Activated CD8-positive, alpha-beta memory T cell treated with anti-CD3 and anti-CD28 coated beads, Interleukin-2, amount 50 U/mL, for 24 hours (primary cell): ENCODE measurements around the gene LAMTOR2.
"Not testable (repeated sequence)": the region's sequence is repeated elsewhere in the genome, so short reads cannot be mapped to it uniquely, and the experiment has no call there.

Source experiments
- DNase-seq: peaks from one replicate; pipeline ENCODE4 v3.0.0-alpha.2; 2020; ENCODE audit errors: extremely low read depth

LAMTOR2 gene

GRCh38 chr1:156052862-156053767, 1.5 kb upstream of the LAMTOR2 start:
- DNase-seq: peak; percentile 40

DNA sequence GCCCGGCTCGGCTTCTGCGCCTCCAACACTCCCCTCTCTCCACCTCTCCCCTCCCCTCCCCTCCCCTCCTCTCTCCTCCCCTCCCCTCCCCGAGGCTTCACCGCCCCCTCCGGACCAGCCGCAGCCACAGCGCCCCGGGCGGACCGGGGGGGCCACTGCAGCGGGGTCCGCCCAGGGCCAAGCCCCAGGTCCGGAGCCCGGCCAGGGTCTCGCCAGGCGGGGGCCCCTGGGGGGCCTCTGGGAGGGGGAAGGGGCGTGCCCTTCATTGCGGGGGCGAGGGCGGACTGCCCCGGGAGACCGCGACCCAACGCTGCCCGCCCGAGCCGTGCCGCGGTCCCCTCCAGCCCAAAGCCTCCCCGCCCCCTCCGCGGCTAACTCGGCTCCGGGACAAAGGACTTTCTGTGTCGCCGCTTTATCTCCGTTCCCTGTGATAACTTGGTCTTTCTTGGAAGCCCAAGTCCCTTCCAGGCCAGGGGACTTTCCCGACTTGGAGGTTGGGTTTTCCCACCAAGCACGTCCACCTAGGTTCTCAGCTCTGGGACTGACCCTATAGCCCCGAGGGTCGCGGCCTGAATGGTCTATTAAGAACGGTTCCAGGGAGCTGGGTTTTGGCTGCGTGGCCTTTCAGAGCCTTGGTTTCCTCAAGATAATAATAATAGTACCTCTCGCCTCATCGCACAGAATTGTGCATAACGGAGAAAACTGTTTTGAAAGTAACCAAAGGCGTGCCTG, 648 bp upstream of the LAMTOR2 start, which contains the start of gene UBQLN4:
Gene UBQLN4 (minus strand): TSS at position 31 of the 732 bp plus-strand sequence. CDS start 97 bp downstream, outside the sequence.
- DNase-seq: peak; percentile 61

DNA sequence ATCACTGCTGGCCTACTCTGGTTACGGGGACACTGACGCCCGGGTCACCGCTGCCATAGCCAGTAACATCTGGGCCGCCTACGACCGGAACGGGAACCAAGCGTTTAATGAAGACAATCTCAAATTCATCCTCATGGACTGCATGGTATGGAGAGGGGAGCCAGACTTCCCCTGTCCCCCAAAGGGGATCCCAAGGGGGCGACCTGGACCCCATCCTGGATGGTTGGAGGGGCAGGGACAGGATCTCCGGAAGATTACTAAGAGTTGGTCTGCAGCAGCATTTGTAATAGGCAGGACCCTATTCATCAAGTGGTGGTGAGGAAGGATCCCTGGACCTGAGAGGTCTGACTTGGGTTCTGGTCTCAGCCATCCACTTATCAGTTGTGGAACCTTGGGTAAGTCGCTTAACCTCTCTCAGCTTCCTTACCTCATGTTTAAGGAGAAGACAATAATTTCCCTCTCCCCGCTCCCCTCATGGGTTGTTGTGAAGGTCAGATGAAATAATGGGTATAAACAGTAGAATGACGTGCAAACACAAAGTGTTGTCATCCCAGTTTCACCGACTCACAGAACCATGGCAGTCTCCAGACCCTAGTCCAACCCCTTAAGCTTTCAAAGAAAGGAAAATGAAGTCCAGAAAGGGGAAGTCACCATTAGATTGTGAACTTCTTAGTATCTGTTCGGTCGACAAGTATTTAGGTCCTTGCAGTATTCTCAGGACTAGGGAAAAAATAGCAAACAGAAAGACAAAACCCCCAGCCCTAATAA, 883 bp downstream of the LAMTOR2 start:
- no peak for DNase-seq

GRCh38 chr1:156056326-156056849, 1.8 kb downstream of the LAMTOR2 start:
- no peak for DNase-seq

- DNase-seq: no peak
Measured at GRCh38 chr1:156060937-156061636, 6.5 kb downstream of the LAMTOR2 start, which contains the start of gene RAB25. TSS of gene RAB25 (plus strand) at chr1:156061160. CDS start at chr1:156061401, 241 bp downstream.

DNA sequence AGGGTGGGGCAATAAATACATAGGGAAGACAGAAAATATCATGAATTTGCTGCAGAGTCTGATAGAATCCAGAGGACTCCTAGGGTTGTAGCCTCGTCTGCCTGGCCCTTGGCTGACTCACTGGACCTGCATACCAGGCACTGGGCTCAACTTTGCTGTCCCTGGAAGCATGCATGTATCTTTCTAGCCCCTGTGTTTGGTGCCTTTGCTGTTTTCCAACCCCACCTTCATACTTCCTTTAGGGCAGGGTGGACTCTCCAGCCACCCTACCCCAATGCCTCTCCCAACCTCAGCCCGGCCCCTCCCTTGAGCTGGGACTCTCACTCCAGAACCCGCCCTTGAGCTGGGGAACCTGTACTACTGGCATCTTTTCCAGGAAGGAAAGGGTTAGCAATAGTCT, 7.6 kb downstream of the LAMTOR2 start:
- DNase-seq: no peak

GRCh38 chr1:156063997-156064285, 9.4 kb downstream of the LAMTOR2 start:
- DNase-seq: no peak

DNA sequence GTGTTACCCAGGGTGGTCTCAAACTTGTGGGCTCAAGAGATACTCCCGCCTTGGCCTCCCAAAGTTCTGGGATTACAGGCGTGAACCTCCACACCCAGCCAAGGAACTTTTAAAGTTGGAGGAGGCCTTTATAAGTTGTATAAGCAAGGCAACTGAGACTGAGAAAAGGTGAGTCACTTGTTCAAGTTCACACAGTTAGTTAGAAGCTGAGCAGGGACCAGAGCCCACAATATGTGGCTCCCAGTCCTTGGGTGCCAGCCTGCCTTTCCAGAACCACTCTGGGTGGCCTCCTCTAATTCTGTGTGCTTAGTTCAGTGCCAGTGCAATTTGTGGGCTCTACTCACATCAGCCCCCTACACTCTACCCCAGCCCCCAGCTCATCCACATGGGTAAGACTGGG, 10.0 kb downstream of the LAMTOR2 start:
- DNase-seq: no peak

DNA sequence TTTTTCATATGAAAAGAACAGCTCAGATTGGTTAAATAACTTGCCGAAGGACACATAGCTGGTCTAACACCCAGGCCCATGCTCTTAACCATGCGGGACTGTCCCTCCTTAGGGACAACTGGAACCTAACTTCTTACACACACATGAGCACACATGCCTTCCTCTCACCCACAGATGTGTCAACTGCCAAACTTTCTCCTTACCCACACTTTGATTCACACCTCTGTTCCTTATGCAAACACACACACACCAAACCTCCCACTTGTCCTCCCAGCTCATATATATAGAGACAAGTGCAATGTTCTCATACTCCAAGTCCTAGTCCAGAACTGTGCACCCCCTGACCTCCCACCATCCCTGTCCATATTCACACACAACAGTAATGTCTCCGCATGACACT, 10.6 kb downstream of the LAMTOR2 start:
- no peak for DNase-seq

GRCh38 chr1:156065871-156066270, 11.3 kb downstream of the LAMTOR2 start:
- DNase-seq: no peak

GRCh38 chr1:156067262-156067661, 12.7 kb downstream of the LAMTOR2 start:
- no peak for DNase-seq

- DNase-seq: no peak
Measured at GRCh38 chr1:156069490-156070455, 15.2 kb downstream of the LAMTOR2 start.

- DNase-seq: no peak
Measured at GRCh38 chr1:156070548-156070947, 16.0 kb downstream of the LAMTOR2 start.

DNA sequence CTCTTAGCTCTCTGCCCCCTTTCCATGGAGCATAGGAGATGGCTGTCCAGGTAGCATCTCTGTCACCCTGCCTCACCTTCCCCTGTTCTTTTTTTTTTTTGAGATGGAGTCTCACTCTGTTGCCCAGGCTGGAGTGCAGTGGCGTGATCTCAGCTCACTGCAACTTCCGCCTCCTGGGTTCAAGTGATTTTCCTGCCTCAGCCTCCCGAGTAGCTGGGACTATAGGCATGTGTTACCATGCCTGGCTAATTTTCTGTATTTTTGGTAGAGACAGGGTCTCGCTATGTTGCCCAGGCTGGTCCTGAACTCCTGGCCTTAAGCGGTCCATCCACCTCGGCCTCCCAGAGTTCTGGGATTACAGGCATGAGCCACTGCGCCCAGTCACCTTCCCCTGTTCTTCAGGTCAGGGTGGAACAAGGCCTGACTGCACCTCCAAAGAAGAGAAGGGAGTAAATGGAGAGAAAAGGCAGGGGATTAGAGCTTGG, 16.8 kb downstream of the LAMTOR2 start:
- DNase-seq: not testable (repeated sequence)

GRCh38 chr1:156072251-156072650, 17.7 kb downstream of the LAMTOR2 start:
- DNase-seq: no peak

- no peak for DNase-seq
Measured at GRCh38 chr1:156073110-156073687, 18.6 kb downstream of the LAMTOR2 start.

GRCh38 chr1:156073740-156074139, 19.2 kb downstream of the LAMTOR2 start:
- no peak for DNase-seq

GRCh38 chr1:156074661-156075060, 20.1 kb downstream of the LAMTOR2 start:
- DNase-seq: no peak

GRCh38 chr1:156075162-156075561, 20.6 kb downstream of the LAMTOR2 start:
- DNase-seq: no peak
